ENCODE results near the gene RHBDF2.
A peak's percentile ranks its signal among the peaks of the same experiment; 100 is the strongest.

RHBDF2 gene

DNA sequence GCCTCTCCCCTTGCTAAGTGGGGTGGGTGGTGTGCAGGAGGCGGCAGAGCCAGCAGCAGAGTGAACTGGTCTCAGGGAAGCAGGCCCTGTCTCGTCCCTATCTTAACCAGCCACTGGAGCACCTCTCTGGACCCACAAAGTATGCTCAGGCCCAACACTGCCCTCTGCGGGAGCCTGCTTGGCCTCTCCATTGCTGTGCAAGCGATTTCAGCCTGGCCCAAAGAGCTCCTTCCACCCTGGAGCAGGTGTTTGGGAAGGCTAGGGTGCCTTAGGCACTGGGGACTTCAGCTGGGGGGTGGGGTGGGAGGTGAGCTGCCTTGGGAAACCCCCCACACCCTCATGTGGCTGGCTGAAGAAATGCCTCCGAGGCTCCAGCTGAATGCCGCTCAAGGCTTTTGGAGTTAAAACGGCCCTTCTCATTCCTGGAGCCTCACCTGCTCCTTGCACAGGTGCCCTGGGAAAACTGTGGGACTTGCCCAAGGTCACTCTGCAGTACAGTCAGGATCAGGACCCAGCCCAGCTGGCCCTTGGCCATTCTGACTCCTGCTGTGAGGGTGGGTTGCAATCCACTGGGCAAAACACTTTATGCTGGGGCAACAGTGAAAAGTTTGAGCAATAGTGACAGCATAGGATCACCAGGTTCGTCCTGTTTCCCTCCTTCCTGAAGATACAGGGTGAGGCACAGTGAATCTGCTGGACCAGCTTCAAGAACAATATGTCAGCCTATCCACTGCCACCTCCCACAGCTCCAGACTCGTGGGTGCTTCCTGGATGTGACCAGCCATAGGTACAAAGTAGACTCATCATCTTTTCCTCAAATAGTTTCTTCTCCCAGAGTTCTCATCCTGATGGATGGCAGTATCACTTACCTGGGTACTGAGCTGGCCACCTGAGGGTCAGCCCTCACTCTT, 42.4 kb downstream of the RHBDF2 start:
- peak; percentile 91 for DNase-seq

DNA sequence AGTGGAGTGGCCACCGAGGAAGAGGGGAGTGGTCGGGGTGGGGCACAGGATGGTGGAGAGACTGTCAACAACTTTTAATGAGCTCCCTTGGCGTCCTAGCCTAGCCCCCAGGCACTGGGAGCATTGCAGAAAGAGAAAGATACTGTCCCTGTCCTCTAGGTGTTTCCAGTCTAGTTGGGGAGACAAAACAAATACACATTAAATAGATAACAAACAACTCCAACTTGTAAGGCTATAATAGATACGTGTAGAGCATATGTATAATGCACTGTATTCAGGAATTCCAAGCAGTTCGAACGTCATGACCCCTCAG, 47.8 kb downstream of the RHBDF2 start:
- DNase-seq: no peak

- DNase-seq: peak; percentile 97
Observed at GRCh38 chr17:76452660-76453430, 48.4 kb downstream of the RHBDF2 start, which contains the start of gene UBE2O. UBE2O (minus strand) TSS chr17:76453152; CDS start chr17:76453141, 11 bp downstream.

- no peak for DNase-seq
Observed at GRCh38 chr17:76452127-76452659, 49.0 kb downstream of the RHBDF2 start.

DNA sequence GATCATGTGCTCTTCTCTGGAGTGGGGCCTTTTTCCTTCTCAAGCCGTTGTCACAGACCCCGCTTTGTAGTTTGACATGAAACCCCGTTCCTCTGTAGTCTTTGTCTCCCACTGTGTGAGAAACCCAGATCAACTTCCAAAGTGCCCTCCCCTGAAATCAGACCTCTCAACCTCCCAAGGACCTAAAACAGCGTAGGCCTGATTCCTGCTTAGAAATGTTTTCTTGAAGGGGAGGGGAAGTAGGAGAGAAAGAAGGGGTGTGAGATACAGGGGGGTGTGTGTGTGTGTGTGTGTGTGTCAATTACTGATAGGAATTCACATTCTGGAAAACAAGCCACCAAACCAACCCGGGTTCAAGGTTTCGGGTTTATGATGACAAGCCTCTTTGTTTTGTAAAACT, 49.7 kb downstream of the RHBDF2 start:
- DNase-seq: no peak

- no peak for DNase-seq
Observed at GRCh38 chr17:76449126-76449525, 52.1 kb downstream of the RHBDF2 start.

- no peak for DNase-seq
Observed at GRCh38 chr17:76447931-76448652, 53.1 kb downstream of the RHBDF2 start.

DNA sequence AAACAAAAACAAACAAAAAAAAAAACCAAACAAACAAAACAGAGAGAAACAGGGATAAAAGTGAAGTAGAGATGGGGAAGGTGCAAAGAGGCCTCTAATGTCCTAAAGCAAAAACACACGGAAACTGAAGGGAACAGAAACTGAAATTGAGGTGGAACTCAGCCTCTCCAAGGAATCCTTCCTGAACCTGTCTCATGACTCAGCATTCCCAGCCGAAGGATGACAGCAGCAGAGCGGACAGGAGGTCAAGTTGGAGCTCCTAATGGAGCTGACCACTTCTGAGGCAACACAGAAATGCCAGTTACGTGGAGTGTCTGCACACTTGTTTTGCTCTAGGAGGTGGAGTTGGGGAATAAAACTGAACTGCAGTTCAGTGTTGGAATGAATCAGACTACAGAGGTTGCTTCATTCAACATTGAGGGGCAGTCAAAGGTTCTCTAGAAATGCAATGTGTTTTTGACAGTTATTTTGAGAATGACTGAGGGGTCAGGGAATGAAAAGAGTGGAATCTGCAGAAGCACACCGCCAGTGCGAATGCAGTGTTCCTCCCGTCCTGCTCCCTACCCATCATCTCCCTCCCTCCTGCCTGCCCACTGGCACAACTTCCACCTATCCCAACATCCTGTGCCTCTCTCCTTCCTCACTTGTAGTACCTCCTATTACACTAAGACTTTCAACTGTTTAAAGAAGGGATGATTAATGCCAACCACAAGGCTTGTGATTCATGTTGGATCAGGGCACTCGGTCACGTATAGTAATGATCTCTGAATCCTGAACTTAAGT, 54.6 kb downstream of the RHBDF2 start:
- peak; percentile 95 for DNase-seq

- DNase-seq: no peak
Observed at GRCh38 chr17:76445697-76446448, 55.4 kb downstream of the RHBDF2 start.

- no peak for DNase-seq
Observed at GRCh38 chr17:76444518-76445311, 56.5 kb downstream of the RHBDF2 start.

GRCh38 chr17:76442341-76443338, 58.6 kb downstream of the RHBDF2 start:
- no peak for DNase-seq

GRCh38 chr17:76441686-76442340, 59.4 kb downstream of the RHBDF2 start:
- no peak for DNase-seq

DNA sequence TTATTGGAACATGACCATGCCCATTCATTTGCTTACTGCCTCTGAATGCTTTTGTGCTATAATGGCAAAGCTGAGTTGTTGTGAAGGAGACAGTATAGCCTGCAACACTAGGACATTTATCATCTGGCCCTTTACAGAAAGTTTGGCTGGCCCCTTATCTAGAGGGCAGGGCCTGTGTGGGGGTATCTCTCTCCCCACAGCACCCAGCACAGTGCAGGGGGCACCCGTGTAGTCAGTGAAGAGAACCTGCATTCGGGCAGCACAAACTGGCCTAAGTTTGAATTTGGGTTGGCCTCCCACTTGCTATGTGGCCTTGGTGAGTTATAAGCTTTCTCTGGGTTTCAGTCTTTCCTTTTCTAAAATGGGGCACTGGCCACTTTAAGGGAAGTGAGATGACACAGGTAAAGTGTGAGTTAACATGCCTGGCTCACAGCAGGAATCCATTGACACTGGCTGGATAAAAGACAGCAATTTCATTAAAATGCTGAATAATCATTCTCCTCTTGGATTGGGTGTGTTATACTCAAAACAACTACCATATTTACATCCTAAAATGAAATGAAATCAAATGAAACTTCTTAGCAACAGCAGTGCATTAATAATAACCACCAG, 60.4 kb downstream of the RHBDF2 start:
- DNase-seq: no peak

DNA sequence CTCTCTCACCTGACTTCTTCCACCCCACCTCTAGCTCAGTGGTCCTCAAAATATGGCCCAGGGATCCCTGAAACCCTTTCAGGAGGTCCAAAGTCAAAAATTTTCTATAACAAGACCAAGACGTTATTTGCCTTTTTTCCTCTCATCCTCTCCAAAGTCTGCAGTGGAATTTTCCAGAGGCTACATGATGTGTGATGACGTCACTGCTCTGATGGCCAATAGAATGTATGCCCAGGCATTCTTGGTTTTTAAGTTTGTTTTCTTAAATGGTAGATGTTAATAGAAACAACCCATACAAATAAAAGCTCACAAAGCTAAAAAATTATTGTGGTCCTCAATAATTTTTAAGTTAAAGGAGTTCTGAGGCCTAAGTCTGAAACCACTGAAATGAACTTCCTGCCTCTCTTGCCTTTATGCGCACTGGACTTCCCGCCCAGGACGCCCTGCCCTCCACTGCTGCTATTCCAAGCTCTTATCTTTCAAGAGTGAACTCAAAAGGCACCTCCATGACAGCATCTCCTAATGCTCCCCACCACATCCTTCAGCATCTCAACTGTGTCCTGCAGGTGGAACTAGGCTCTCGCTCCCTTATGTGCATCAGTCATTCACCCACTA, 61.8 kb downstream of the RHBDF2 start:
- DNase-seq: no peak

DNA sequence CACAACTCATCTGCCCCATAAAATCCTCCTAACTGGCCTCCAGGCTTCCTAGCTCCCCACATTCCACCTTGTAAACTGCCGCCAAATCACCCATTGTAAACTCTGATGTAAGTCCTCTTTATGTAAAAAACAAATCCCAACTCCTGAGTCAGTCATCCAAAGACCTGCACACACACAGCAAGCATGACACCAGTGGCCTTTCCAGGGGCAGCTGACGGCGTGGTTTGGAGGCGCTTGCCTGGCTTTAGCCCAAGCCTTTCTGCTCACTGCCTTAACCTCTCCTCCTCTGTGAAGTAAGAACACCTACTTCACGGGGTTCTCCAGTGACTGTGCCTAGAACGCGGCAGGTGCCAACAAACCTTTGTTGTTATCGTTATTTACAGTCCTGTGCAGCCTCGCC, 62.3 kb downstream of the RHBDF2 start:
- DNase-seq: no peak

DNA sequence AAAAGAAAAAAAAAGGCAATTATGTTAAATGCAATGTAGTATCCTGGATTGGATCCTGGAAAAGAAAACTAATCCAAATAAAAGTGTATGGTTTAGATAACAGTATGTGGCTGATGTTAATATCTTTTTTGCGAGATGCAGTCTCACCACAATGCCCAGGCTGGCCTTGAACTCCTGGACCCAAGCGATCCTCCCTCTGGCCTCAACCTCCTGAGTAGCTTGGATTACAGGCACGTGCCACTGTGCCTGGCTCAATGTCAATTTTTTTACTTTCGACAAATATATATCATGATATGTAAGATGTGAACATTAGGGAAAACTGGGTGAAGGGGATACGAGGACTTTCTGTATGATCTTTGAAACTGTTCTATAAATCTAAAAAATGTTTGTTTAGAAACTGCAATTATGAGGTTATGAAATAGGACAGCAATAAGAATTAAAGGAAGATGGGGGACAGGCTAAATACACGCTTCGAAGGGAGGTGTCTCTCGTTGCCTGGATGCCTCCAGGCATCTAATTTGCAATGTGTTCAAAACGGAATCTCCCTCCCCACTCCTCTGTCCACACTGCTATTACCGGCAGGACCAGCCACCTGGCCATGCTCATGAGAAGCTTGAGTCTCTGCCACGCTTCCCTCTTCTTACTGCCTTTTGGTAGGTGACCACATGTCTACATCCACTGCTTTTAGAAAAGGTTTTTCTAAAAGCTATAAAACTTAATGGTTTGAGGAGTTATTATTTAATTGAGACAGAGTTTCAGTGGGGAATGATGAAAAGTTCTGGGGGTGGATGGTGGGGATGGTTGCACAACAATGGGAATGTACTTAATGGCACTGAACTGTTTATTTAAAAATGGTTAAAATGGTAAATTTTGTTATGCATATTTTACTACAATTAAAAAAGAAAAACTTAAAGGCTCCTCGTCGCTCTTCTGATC, 63.5 kb downstream of the RHBDF2 start:
- no peak for DNase-seq

- no peak for DNase-seq
Observed at GRCh38 chr17:76435751-76436150, 65.5 kb downstream of the RHBDF2 start.
